Measurements from ENCODE around the gene HDC.

DNA sequence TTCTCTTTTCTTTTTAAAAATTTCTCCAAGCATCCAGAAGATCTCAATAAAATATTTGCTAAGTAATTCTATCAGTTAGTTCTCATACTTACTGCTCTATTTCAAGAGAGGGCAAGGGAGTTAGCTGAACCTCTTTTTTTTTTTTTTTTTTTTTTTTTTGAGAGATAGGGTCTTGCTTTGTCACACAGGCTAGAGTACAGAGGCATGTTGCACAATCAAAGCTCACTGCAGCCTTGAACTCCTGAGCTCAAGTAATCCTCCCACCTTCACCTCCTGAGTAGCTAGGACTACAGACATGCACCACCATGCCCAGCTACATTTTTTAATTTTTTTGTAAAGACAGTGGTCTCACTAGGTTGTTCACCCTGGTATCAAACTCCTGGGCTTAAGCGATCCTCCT, 21.4 kb downstream of the HDC start:
- TF ChIP-seq CTCF (IDR thresholded peaks at IDR 0.05) (no peak), POLR2A (IDR thresholded peaks at IDR 0.05) (no peak), POLR2AphosphoS5 (IDR thresholded peaks at IDR 0.05) (no peak), EP300 (IDR thresholded peaks at IDR 0.05) (no peak)

Data from stomach (tissue), 4 donors.